HCT116 (cell line): ENCODE results near the gene STK25.

ENCODE experiments used
- CEBPB ChIP-seq: IDR thresholded peaks from 2 replicates; pipeline ENCODE4 v1.6.1; 2012; ENCODE audit warnings: low read depth
- EGR1 ChIP-seq: IDR thresholded peaks from 2 replicates; pipeline ENCODE4 v1.6.1; 2012; ENCODE audit warnings: low read depth
- ELF1 ChIP-seq: IDR thresholded peaks from 2 replicates; pipeline ENCODE4 v1.6.1; 2012; ENCODE audit warnings: low read depth, borderline replicate concordance
- EZH2phosphoT487 ChIP-seq: fragments of 200-600 bp; IDR thresholded peaks from 2 replicates; pipeline ENCODE4 v1.6.1; 2018; ENCODE audit warnings: antibody characterized with exemption, borderline replicate concordance
- POLR2A ChIP-seq: IDR thresholded peaks from 2 replicates; pipeline ENCODE4 v1.7.0; 2011; ENCODE audit warnings: borderline replicate concordance; ENCODE audit not compliant: insufficient read depth, insufficient read length; ENCODE audit errors: extremely low read depth
- POLR2AphosphoS5 ChIP-seq: IDR thresholded peaks from 2 replicates; pipeline ENCODE4 v1.6.1; 2011; ENCODE audit warnings: mild to moderate bottlenecking, low read depth, low read length, moderate library complexity
- RAD21 ChIP-seq: IDR thresholded peaks from 2 replicates; pipeline ENCODE4 v1.6.1; 2012; ENCODE audit warnings: low read depth, mild to moderate bottlenecking
- SIN3A ChIP-seq: IDR thresholded peaks from 2 replicates; pipeline ENCODE4 v1.6.1; 2012; ENCODE audit warnings: low read depth
- SRF ChIP-seq: IDR thresholded peaks from 2 replicates; pipeline ENCODE4 v1.6.1; 2012; ENCODE audit warnings: low read depth
- YY1 ChIP-seq: IDR thresholded peaks from 2 replicates; pipeline ENCODE4 v1.6.1; 2011; ENCODE audit warnings: low read length, low read depth, moderate library complexity, mild to moderate bottlenecking; ENCODE audit not compliant: insufficient replicate concordance; ENCODE audit errors: extremely low read depth
- TF ChIP-seq, protein P1 (sequence below), 3 experiments: fragments of 200-600 bp in 1 of 3; sonication (generic) in 1 of 3; IDR thresholded peaks in 2 of 3; conservative IDR thresholded peaks in 1 of 3; 2 replicates each; pipeline ENCODE4 v1.5.1; 2012 to 2017; ENCODE audit warnings: low read depth in 2 of 3, low read length in 2 of 3, antibody characterized with exemption in 1 of 3, borderline replicate concordance in 1 of 3, control low read depth in 1 of 3, mild to moderate bottlenecking in 1 of 3, mixed read lengths in 1 of 3, mixed run types in 1 of 3, moderate library complexity in 1 of 3; ENCODE audit not compliant: insufficient read depth in 1 of 3
- TF ChIP-seq, protein P2 (sequence below): IDR thresholded peaks from 2 replicates; pipeline ENCODE4 v1.6.1; 2011; ENCODE audit warnings: mild to moderate bottlenecking, low read length, moderate library complexity; ENCODE audit not compliant: insufficient replicate concordance; ENCODE audit errors: extremely low read depth
- TF ChIP-seq, protein P3 (sequence below): IDR thresholded peaks from 2 replicates; pipeline ENCODE4 v1.6.1; 2012; ENCODE audit warnings: low read depth

DNA sequence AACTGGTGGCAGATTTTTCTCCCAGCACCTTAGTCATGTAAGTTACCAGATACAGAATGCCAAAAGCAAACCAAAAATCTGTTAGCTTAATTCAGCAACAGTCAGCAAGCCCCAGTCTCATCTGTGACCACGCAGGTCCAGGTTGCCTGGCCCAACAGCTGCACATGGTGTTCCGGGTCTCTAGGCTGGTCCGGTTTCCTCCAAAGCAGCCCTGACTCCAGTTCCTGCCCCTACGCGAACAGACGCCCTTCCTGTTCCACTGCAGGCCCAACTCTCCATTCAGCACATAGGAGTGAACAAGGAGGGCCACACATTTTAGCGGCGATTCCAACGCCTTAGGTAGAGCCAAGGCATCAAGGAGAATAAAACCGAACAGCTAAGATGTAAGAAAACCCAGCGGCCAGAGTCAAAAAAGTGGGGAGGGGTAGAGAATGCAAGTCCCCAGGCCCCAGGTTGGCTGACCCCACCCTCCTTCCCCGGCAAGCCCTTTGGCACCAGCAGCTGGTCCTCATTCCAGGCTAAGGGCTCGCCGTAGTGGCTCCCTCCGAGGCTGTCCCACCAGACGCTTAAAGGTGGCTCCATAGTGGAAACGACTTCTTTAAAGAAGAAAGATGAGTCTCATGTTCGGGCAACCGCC is 1.5 kb downstream of the STK25 start:
- TF ChIP-seq EZH2phosphoT487 (no peak), YY1 (no peak), POLR2A (no peak), RAD21 (no peak), CEBPB (no peak), ELF1 (no peak), POLR2AphosphoS5 (no peak), SIN3A (no peak), SRF (no peak), EGR1 (no peak)
- TF ChIP-seq, protein P1, sequence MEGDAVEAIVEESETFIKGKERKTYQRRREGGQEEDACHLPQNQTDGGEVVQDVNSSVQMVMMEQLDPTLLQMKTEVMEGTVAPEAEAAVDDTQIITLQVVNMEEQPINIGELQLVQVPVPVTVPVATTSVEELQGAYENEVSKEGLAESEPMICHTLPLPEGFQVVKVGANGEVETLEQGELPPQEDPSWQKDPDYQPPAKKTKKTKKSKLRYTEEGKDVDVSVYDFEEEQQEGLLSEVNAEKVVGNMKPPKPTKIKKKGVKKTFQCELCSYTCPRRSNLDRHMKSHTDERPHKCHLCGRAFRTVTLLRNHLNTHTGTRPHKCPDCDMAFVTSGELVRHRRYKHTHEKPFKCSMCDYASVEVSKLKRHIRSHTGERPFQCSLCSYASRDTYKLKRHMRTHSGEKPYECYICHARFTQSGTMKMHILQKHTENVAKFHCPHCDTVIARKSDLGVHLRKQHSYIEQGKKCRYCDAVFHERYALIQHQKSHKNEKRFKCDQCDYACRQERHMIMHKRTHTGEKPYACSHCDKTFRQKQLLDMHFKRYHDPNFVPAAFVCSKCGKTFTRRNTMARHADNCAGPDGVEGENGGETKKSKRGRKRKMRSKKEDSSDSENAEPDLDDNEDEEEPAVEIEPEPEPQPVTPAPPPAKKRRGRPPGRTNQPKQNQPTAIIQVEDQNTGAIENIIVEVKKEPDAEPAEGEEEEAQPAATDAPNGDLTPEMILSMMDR (IDR thresholded peaks at IDR 0.05 in 2 of 3, conservative IDR thresholded peaks at IDR 0.05 in 1 of 3; ENCODE audit: borderline replicate concordance in 1 of 3, insufficient read depth in 1 of 3, low read depth in 2 of 3, low read length in 2 of 3) = no peak
- TF ChIP-seq, protein P2, sequence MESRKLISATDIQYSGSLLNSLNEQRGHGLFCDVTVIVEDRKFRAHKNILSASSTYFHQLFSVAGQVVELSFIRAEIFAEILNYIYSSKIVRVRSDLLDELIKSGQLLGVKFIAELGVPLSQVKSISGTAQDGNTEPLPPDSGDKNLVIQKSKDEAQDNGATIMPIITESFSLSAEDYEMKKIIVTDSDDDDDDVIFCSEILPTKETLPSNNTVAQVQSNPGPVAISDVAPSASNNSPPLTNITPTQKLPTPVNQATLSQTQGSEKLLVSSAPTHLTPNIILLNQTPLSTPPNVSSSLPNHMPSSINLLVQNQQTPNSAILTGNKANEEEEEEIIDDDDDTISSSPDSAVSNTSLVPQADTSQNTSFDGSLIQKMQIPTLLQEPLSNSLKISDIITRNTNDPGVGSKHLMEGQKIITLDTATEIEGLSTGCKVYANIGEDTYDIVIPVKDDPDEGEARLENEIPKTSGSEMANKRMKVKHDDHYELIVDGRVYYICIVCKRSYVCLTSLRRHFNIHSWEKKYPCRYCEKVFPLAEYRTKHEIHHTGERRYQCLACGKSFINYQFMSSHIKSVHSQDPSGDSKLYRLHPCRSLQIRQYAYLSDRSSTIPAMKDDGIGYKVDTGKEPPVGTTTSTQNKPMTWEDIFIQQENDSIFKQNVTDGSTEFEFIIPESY = no peak
- TF ChIP-seq, protein P3, sequence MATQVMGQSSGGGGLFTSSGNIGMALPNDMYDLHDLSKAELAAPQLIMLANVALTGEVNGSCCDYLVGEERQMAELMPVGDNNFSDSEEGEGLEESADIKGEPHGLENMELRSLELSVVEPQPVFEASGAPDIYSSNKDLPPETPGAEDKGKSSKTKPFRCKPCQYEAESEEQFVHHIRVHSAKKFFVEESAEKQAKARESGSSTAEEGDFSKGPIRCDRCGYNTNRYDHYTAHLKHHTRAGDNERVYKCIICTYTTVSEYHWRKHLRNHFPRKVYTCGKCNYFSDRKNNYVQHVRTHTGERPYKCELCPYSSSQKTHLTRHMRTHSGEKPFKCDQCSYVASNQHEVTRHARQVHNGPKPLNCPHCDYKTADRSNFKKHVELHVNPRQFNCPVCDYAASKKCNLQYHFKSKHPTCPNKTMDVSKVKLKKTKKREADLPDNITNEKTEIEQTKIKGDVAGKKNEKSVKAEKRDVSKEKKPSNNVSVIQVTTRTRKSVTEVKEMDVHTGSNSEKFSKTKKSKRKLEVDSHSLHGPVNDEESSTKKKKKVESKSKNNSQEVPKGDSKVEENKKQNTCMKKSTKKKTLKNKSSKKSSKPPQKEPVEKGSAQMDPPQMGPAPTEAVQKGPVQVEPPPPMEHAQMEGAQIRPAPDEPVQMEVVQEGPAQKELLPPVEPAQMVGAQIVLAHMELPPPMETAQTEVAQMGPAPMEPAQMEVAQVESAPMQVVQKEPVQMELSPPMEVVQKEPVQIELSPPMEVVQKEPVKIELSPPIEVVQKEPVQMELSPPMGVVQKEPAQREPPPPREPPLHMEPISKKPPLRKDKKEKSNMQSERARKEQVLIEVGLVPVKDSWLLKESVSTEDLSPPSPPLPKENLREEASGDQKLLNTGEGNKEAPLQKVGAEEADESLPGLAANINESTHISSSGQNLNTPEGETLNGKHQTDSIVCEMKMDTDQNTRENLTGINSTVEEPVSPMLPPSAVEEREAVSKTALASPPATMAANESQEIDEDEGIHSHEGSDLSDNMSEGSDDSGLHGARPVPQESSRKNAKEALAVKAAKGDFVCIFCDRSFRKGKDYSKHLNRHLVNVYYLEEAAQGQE = no peak
